ENCODE measurements around the gene C6orf15. TPM values are rescaled to one million over a fixed set of nuclear protein-coding genes. Genes with fewer than 3 reads are reported as not detected.
A peak's percentile ranks its signal among the peaks of the same experiment; 100 is the strongest.

The C6orf15 gene
- polyA plus RNA-seq, 2 of the 4 experiments (the other 2 are of a cell fraction): not detected

- ChIA-PET POLR2A (interaction anchor here (1.3 kb wide), 1 partner anchor 27 kb away, joined by 3 read pairs; the partner anchor contains the start of gene PSORS1C1), CTCF (interaction anchor here (0.6 to 7.5 kb wide), 53 partner anchors 9 to 859 kb away, joined by 3 to 68 read pairs (median 4); partner anchors contain the start of genes DHX16, PSORS1C1 and VARS2)
- no peaks in the 10 kb centered on the region for H3K9me3 ChIP-seq
- no peak overlapping the region for H3K27ac ChIP-seq
- WGBS (ENCODE audit: missing lambda C conversion rate): 15% methylated on average over 14 of the region's 14 CpGs
- TF ChIP-seq REST (IDR thresholded peaks at IDR 0.05) (no peak), CBX2 (IDR thresholded peaks at IDR 0.05; ENCODE audit: borderline replicate concordance, low read depth) (no peak), RARB (CRISPR knock-in tag; IDR thresholded peaks at IDR 0.05) (no peak), RAD21 (conservative IDR thresholded peaks at IDR 0.05 in 1 of 2, IDR thresholded peaks at IDR 0.05 in 1 of 2) (peak; percentile 72 to 76), SMC3 (IDR thresholded peaks at IDR 0.05) (peak; percentile 43; the same call in 2 of the 3 replicates), CTCF (IDR thresholded peaks at IDR 0.05) (peak; percentile 68)
- FAIRE-seq: no peak
- H3K4me1 ChIP-seq: peaks cover 6% of the 10 kb centered on the region; the same call in 1 of the 3 replicates
- peak; percentile 76 to 81 for DNase-seq (ENCODE audit: low read depth in 1 of 2, low spot score in 1 of 2)
- H3K4me2 ChIP-seq: peak overlapping the region; percentile 37; the same call in 2 of the 3 replicates
- ATAC-seq: peak; percentile 97 to 98
- H3K4me3 ChIP-seq: no peak overlapping the region
Observed at GRCh38 chr6:31087494-31088089, 24.8 kb downstream of the C6orf15 start.

GRCh38 chr6:31086788-31087440 lies 25.5 kb downstream of the C6orf15 start:
- TF ChIP-seq ZFP36 (IDR thresholded peaks at IDR 0.05; ENCODE audit: borderline replicate concordance, partially characterized antibody) (no peak), MYC (IDR thresholded peaks at IDR 0.05; ENCODE audit: borderline replicate concordance, low read length) (no peak), MAZ (IDR thresholded peaks at IDR 0.05; ENCODE audit: borderline replicate concordance, low read depth, low read length) (no peak), FOSB (CRISPR knock-in tag; IDR thresholded peaks at IDR 0.05) (no peak)
- WGBS (ENCODE audit: missing lambda C conversion rate): 25% methylated on average over 7 of the region's 7 CpGs
- ChIA-PET POLR2A (interaction anchor here (1.3 kb wide), 1 partner anchor 28 kb away, joined by 3 read pairs; the partner anchor contains the start of gene PSORS1C1), CTCF (interaction anchor here (0.6 to 7.5 kb wide), 55 partner anchors 8 to 859 kb away, joined by 3 to 68 read pairs (median 4); partner anchors contain the start of genes DHX16, PSORS1C1 and VARS2)
- FAIRE-seq (no peak), ATAC-seq (peak in 1 of 2 experiments; percentile 34; a peak in 4 of 6 replicates), DNase-seq (ENCODE audit: low read depth in 1 of 2, low spot score in 1 of 2) (no peak)
- peak overlapping the region in 1 of 2 experiments; percentile 56; a peak in 2 of 6 replicates for H3K27ac ChIP-seq
- H3K4me3 ChIP-seq: no peak overlapping the region
- H3K9me3 ChIP-seq: no peaks in the 10 kb centered on the region
- H3K4me1 ChIP-seq: peaks cover 6% of the 10 kb centered on the region; the same call in 1 of the 3 replicates
- H3K4me2 ChIP-seq: peak overlapping the region; percentile 37; the same call in 2 of the 3 replicates

GRCh38 chr6:31083742-31084354 lies 28.5 kb downstream of the C6orf15 start:
- Histone ChIP-seq H3K4me2 (no peak overlapping the region), H3K9me3 (no peaks in the 10 kb centered on the region), H3K4me1 (peaks cover 6% of the 10 kb centered on the region; the same call in 1 of the 3 replicates), H3K27ac (no peak overlapping the region), H3K4me3 (no peak overlapping the region)
- FAIRE-seq (no peak), DNase-seq (ENCODE audit: low read depth in 1 of 2, low spot score in 1 of 2) (peak in 1 of 2 experiments; percentile 67), ATAC-seq (peak in 1 of 2 experiments; percentile 64; a peak in 3 of 6 replicates)
- CTCF ChIA-PET: interaction anchor here (0.6 to 7.5 kb wide), 10 partner anchors 13 to 255 kb away, joined by 3 to 68 read pairs (median 5); partner anchors contain the start of genes PSORS1C1 and VARS2
- 42% methylated on average over 8 of the region's 8 CpGs for WGBS (ENCODE audit: missing lambda C conversion rate)
- TF ChIP-seq CEBPB (IDR thresholded peaks at IDR 0.05): no peak
- TF ChIP-seq CTCF (IDR thresholded peaks at IDR 0.05): 0 out of 3 replicates have a peak, but pooled peaks have one; percentile 34
- 0 out of 5 replicates have a peak, but pooled peaks of 1 of the 2 experiments have one; percentile 9 for TF ChIP-seq RAD21 (conservative IDR thresholded peaks at IDR 0.05 in 1 of 2, IDR thresholded peaks at IDR 0.05 in 1 of 2)
- POLR2A ChIA-PET: no interaction called here
